ENCODE data around the gene AKT2.

Gene AKT2

DNA sequence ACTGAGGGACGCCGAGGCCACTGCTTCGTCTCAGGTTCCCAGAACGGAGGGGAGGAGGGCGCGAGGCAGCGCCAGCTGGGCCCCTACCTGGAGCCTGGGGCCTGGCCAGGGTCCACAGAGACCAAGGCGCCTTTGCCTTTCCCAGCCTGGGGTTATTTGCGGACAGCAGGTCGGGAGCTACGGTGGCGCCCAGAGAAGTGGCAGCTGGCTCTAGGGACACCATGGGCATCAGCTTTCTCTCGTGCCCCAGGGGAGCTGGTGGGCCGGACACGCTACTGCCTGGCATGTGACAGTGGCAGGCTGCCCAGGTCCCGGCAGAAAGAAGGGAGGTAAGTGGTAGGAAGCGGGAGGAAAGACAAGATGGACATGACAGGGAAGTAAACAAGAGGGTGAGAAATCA, 19.0 kb downstream of the AKT2 start:
- no peak overlapping the region for H3K27ac ChIP-seq (ENCODE audit: poor library complexity, severe bottlenecking)
- no peak for DNase-seq (ENCODE audit: low spot score)

DNA sequence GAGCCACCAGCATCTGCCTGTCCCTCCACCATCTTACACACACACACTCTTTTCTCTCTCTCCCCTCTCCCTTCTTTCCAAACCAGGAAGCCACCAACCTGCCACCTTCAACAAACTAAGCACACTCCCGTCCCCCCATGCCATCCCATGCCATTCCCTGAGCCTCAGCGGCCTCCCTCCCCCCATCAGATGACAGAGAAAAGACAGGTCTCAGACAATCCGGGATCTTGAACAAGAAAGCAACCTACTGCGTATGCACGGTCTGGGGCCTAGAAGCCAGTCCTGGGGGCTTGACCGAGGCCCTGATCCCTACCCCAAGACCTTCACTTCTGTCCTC, 19.4 kb downstream of the AKT2 start:
- Histone ChIP-seq H3K9me3 (ENCODE audit: severe bottlenecking) (no peaks in the 10 kb centered on the region), H3K4me1 (ENCODE audit: insufficient read depth, poor library complexity, severe bottlenecking) (no peaks in the 10 kb centered on the region), H3K4me3 (ENCODE audit: severe bottlenecking) (no peak overlapping the region), H3K36me3 (ENCODE audit: low read depth) (peaks cover 17% of the 10 kb centered on the region), H3K27ac (ENCODE audit: poor library complexity, severe bottlenecking) (no peak overlapping the region), H3K27me3 (ENCODE audit: insufficient read depth, poor library complexity, severe bottlenecking) (no peaks in the 10 kb centered on the region)
- ATAC-seq (ENCODE audit: low read depth) (no peak), DNase-seq (ENCODE audit: low spot score) (no peak)
- TF ChIP-seq CTCF (IDR thresholded peaks at IDR 0.05; ENCODE audit: poor library complexity, severe bottlenecking): no peak

More for the DNA sequence above, 19.0 kb downstream of the AKT2 start:
- Histone ChIP-seq H3K27me3 (ENCODE audit: insufficient read depth, poor library complexity, severe bottlenecking) (no peaks in the 10 kb centered on the region), H3K4me1 (ENCODE audit: insufficient read depth, poor library complexity, severe bottlenecking) (no peaks in the 10 kb centered on the region), H3K4me3 (ENCODE audit: severe bottlenecking) (no peak overlapping the region), H3K36me3 (ENCODE audit: low read depth) (peaks cover 17% of the 10 kb centered on the region), H3K9me3 (ENCODE audit: severe bottlenecking) (no peaks in the 10 kb centered on the region)
- no peak for ATAC-seq (ENCODE audit: low read depth)
- TF ChIP-seq CTCF (IDR thresholded peaks at IDR 0.05; ENCODE audit: poor library complexity, severe bottlenecking): no peak

DNA sequence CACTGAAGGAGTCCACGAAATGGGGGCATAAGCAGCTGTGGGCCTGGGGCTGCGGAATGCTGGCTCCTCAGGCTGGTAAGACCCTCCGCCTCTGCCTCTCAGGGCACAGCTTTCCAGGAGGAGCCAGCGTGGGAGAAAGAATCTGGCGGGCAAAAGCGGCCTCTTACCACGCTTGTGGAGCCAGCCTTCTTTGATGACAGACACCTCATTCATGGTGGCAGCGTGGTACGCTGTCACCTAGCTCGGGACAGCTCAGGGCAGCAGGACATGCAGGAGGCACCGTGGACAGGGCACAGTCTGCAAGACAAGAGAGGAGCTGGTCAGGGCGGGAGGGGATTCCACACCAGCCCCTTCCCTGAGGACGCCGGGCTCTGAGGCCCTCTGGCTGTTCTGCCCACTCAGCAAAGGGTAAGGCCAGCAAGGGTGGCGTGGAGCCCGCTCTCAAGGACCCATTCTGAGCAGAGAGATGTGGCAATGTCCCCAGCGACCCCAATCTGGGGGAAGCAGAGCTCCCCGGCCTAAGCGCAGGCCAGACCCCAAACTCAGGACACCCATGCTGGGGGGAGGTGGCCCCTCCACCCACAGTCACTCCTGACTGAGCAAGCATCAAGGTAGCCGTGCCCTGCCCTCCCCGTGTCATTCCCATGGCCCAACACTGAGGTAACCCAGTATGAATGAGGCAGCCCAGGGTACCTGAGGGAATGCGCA, 19.9 kb downstream of the AKT2 start:
- DNase-seq (ENCODE audit: low spot score): no peak

GRCh38 chr19:40264314-40265054, 20.7 kb downstream of the AKT2 start:
- no peak for ATAC-seq (ENCODE audit: low read depth)
- Histone ChIP-seq H3K27ac (ENCODE audit: poor library complexity, severe bottlenecking) (no peak overlapping the region), H3K4me3 (ENCODE audit: severe bottlenecking) (no peak overlapping the region), H3K4me1 (ENCODE audit: insufficient read depth, poor library complexity, severe bottlenecking) (no peaks in the 10 kb centered on the region), H3K27me3 (ENCODE audit: insufficient read depth, poor library complexity, severe bottlenecking) (no peaks in the 10 kb centered on the region), H3K9me3 (ENCODE audit: severe bottlenecking) (no peaks in the 10 kb centered on the region), H3K36me3 (ENCODE audit: low read depth) (peaks cover 17% of the 10 kb centered on the region)
- TF ChIP-seq CTCF (IDR thresholded peaks at IDR 0.05; ENCODE audit: poor library complexity, severe bottlenecking): no peak
- DNase-seq (ENCODE audit: low spot score): no peak

More for the DNA sequence above, 19.9 kb downstream of the AKT2 start:
- Histone ChIP-seq H3K27me3 (ENCODE audit: insufficient read depth, poor library complexity, severe bottlenecking) (no peaks in the 10 kb centered on the region), H3K27ac (ENCODE audit: poor library complexity, severe bottlenecking) (no peak overlapping the region), H3K4me1 (ENCODE audit: insufficient read depth, poor library complexity, severe bottlenecking) (no peaks in the 10 kb centered on the region), H3K4me3 (ENCODE audit: severe bottlenecking) (no peak overlapping the region), H3K9me3 (ENCODE audit: severe bottlenecking) (no peaks in the 10 kb centered on the region), H3K36me3 (ENCODE audit: low read depth) (peaks cover 17% of the 10 kb centered on the region)
- no peak for ATAC-seq (ENCODE audit: low read depth)
- TF ChIP-seq CTCF (IDR thresholded peaks at IDR 0.05; ENCODE audit: poor library complexity, severe bottlenecking): no peak
